ENCODE data around the gene RSRC1.

DNA sequence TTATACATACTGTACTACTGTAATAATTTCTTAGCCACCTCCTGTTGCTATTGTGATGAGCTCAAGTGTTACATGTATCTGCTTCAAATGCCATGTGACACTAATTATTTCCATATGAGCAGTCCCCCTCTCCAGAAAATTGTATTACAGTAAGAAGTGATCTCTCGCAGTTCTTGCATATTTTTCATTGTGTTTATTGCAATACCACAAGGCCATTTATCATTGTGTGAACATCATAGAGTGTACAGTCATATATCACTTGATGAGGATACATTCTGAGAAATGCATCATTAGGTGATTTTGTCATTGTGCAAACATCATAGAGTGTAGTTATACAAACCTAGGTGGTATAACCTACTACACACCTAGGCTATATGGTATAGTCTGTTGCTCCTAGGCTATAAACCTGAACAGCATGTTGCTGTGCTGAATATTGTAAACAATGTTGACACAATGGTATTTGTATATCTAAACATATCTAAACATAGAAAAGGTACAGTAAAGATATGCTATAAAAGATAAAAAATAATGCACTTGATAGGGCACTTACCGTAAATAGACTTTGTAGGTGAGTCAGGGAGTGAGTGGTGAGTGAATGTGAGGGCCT is 271.5 kb downstream of the RSRC1 start:
- no peak for TF ChIP-seq POLR2A (IDR thresholded peaks at IDR 0.05)
- TF ChIP-seq, protein P1, sequence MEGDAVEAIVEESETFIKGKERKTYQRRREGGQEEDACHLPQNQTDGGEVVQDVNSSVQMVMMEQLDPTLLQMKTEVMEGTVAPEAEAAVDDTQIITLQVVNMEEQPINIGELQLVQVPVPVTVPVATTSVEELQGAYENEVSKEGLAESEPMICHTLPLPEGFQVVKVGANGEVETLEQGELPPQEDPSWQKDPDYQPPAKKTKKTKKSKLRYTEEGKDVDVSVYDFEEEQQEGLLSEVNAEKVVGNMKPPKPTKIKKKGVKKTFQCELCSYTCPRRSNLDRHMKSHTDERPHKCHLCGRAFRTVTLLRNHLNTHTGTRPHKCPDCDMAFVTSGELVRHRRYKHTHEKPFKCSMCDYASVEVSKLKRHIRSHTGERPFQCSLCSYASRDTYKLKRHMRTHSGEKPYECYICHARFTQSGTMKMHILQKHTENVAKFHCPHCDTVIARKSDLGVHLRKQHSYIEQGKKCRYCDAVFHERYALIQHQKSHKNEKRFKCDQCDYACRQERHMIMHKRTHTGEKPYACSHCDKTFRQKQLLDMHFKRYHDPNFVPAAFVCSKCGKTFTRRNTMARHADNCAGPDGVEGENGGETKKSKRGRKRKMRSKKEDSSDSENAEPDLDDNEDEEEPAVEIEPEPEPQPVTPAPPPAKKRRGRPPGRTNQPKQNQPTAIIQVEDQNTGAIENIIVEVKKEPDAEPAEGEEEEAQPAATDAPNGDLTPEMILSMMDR (IDR thresholded peaks at IDR 0.05): no peak
